NOMO-1 (cell line): ENCODE measurements around the gene SLC49A3.
"Not testable (repeated sequence)": the region's sequence is repeated elsewhere in the genome, so short reads cannot be mapped to it uniquely, and the experiment has no call there.

Experiments
- DNase-seq, 2 experiments: peaks; one replicate each; lab custom pipeline; 2025; ENCODE audit not compliant: unreplicated experiment in 2 of 2; lab: John Stamatoyannopoulos, UW

SLC49A3 gene

GRCh38 chr4:668219-668618 is 20.7 kb downstream of the SLC49A3 start:
- DNase-seq: not testable (repeated sequence)

DNA sequence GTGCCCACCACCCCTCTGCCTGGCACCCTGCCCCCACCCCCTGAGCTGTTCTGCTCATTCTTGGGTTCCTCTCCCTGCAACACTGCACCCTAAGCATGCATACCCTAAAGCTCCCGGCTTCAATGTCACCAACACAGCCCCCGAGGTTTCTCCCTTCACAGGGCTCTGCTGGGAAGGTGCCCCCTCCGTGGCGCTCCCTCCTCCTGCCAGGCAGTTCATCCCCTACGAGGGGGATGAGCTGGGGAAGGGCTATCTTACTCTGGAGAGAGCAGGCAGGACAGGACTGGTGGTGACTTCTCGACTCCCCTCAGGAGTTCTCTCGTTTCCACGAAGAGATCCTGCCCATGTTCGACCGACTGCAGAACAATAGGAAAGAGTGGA is 21.4 kb downstream of the SLC49A3 start:
- DNase-seq: no peak

GRCh38 chr4:666822-667544 is 22.0 kb downstream of the SLC49A3 start:
- DNase-seq: no peak

DNA sequence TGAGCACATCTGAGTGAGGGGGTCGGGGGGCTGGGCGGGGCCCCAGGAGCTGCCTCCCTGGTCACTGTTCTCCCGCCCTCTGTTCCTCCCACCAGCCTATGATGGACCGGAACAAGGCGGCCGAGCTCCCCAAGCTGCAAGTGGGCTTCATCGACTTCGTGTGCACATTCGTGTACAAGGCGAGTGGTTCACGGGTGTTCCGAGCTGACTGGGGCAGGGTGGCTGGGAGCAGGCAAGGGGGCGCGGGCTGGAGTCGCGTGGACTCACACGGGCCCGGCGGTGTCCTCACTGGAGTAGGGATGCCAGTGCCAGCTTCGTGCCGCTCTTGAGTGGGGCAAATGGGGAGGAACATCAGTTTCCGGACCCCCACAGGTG is 22.5 kb downstream of the SLC49A3 start:
- DNase-seq: no peak

GRCh38 chr4:665751-666435 is 23.1 kb downstream of the SLC49A3 start:
- no peak for DNase-seq

GRCh38 chr4:665381-665750 is 23.6 kb downstream of the SLC49A3 start:
- no peak for DNase-seq

GRCh38 chr4:664713-665231 is 24.2 kb downstream of the SLC49A3 start:
- no peak for DNase-seq

DNA sequence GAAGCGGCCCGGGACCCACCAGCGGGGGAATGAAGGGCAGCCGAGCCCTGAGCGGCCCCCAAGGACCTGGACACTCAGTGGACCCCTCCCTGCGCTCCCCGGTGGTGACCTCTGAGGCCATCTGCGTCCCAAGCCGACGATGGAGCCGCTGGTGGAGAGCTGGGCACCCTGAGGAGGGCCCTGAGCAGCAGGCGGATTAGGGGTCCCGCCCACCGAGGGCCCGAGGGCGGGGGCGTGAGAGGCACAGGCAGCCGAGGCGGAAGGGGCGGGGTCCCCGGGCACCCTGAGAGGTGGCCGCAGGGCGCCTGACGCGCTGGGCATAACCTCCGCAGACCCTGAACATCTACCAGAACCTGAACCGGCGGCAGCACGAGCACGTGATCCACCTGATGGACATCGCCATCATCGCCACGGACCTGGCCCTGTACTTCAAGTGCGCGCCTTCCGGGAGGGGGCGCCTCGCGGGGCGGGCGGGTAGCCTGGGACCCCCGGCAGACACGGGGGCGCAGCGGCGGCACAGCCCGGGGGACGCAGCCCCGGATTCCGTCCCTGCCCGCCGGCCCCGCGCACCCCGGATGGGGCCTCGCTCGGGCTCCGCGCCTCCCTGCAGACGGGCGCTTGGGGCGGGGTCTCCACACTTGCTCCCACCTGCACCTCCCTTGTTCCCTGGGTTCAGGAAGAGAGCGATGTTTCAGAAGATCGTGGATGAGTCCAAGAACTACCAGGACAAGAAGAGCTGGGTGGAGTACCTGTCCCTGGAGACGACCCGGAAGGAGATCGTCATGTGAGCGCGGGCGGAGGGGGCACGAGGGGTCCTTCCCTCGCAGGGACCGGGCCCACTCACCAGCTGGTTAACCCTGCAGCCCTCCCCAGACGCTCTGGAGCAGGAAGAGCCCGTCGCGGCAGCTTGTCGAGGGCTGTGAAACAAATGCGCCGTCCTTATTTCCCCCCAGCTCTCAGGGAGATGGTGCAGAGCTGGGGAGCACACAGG is 25.2 kb downstream of the SLC49A3 start:
- DNase-seq: no peak

DNA sequence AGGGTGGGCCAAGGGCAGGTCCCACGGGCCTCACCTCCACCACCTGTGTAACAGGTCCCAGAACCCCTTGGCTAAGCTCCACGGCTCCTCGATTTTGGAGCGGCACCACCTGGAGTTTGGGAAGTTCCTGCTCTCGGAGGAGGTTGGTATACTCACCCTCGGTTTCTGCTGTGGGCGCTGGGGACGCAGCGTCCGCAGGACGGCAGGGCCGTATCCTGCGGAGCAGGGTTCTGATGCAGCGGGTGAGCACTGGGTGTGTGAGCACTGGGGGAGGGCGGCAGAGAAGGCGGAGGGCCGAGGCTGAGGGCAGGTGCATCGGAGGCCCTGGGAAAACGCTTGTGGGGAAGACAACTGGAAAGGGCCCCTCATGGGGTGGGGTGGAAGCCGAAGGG is 25.9 kb downstream of the SLC49A3 start:
- DNase-seq: no peak

DNA sequence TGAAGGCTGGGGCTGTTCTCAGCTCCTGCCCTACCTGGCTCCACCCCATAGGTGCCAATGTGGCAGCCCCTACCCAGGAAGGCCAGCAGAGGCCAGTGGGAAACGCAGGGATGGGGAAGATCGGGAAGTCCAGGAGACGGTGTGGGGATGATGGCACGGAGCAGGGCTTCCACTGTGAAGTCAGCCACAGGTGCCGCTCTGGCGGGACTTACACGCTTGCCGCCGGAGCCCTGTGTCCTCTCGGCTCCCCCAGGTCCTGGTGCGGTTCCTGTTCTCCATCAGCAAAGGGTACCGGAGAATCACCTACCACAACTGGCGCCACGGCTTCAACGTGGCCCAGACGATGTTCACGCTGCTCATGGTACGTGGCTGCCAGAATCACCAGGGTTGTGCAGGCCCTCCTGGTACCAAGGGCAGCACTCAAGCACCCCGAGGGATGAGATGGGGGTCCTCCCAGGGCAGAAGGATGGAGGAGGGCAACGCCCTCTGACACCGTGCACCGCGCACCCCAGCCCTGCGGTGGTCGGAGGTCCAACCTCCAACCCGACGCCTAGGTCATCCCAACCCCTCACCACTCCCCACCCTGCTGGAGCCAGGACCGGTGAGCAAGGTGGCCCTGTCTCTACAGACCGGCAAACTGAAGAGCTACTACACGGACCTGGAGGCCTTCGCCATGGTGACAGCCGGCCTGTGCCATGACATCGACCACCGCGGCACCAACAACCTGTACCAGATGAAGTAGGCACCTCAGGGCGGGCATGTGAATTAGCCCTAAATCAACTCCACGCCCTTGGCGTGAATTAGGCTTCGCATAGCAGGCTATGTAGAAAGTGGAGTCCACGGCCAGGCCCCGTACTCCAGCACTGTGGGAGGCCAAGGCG is 26.8 kb downstream of the SLC49A3 start:
- DNase-seq: no peak

DNA sequence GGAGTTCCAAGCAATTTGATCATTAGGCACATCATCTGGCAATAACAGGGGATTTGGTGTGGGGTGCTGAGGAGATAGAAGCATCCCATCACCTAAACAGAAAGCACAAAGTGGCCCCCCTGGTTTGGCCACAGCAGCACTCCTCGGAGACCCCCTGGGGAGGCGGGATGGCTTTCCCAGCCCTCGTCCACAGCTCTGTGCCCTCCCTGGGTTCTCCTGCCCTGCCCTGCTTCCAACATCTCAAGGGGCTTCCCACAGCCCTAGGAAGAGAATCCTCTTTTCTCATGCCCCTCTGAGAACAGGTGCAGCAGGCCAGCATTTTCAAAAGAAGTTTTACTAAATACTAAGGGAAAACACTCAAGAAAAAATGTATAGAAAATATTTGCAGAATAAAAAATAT is 27.7 kb downstream of the SLC49A3 start:
- DNase-seq: no peak

GRCh38 chr4:660401-660800 is 28.6 kb downstream of the SLC49A3 start:
- no peak for DNase-seq

DNA sequence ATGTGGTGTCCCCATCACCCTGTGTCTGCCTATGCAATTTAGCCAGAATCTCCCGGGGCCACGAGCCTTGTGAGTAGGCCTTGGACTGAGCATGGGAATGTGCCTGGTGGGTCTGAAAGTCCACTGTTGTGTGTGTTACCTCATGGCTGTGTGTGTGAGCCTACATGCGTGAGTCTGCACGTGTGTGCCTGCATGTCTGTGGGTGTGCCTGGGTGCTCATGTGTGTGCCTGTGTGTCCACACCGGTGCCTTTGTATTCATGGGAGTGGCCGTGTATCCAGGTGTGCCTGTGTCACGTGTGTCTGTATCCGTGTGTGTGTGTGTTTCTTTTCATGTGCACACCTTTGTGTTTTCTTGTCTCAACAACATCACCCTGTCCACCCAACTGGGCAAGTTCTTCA is 29.1 kb downstream of the SLC49A3 start:
- DNase-seq: no peak

GRCh38 chr4:658681-659667 is 30.0 kb downstream of the SLC49A3 start:
- no peak for DNase-seq

DNA sequence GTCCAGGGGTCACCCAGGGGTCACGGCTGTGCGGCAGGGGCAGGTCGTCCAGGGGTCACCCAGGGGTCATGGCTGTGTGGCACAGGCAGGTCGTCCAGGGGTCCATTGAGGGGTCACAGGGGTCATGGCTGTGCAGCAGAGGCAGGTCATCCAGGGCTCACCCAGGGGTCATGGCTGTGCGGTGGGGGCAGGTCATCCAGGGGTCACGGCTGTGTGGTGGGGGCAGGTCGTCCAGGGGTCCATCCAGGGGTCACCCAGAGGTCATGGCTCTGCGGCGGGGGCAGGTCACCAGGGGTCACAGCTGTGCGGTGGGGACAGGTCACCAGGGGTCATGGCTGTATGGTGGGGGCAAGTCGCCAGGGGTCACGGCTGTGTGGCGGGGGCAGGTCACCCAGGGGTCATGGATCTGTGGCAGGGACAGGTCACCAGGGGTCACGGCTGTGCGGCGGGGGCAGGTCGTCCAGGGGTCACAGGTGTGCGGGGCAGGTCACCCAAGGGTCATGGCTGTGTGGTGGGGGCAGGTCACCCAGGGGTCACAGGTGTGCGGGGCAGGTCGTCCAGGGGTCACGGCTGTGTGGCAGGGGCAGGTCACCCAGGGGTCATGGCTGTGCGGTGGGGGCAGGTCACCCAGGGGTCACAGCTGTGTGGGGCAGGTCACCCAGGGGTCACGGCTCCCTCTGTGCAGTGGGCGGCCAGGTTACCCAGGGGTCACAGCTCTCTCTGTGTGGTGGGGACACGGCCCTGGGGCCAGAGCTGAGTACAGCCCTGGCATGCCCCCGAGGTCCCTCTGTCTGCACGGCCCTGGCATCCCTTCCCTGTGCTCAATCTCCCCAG is 30.9 kb downstream of the SLC49A3 start:
- DNase-seq: no peak

GRCh38 chr4:657338-657833 is 31.6 kb downstream of the SLC49A3 start:
- DNase-seq: no peak

GRCh38 chr4:656436-657337 is 32.3 kb downstream of the SLC49A3 start:
- no peak for DNase-seq
